HuH-7.5 (cell line): ENCODE measurements around the gene SF3A1.

Source experiments
- DNase-seq: peaks from one replicate; pipeline ENCODE4 v3.0.0; 2011; ENCODE audit warnings: low spot score

SF3A1 gene

GRCh38 chr22:30385942-30386341 lies 29.2 kb upstream of the SF3A1 start:
- no peak for DNase-seq

- DNase-seq: no peak
Measured at GRCh38 chr22:30383061-30383460, 26.4 kb upstream of the SF3A1 start.

GRCh38 chr22:30382340-30382739 lies 25.6 kb upstream of the SF3A1 start:
- no peak for DNase-seq

GRCh38 chr22:30381264-30381663 lies 24.6 kb upstream of the SF3A1 start:
- DNase-seq: no peak

- no peak for DNase-seq
Measured at GRCh38 chr22:30380011-30380410, 23.3 kb upstream of the SF3A1 start.

GRCh38 chr22:30375312-30375849 lies 18.7 kb upstream of the SF3A1 start:
- no peak for DNase-seq

GRCh38 chr22:30373331-30374325 lies 16.9 kb upstream of the SF3A1 start:
- no peak for DNase-seq

GRCh38 chr22:30372915-30373314 lies 16.2 kb upstream of the SF3A1 start:
- no peak for DNase-seq

- DNase-seq: no peak
Measured at GRCh38 chr22:30371981-30372380, 15.3 kb upstream of the SF3A1 start.

GRCh38 chr22:30371321-30371720 lies 14.6 kb upstream of the SF3A1 start:
- DNase-seq: no peak

GRCh38 chr22:30370641-30371230 lies 14.0 kb upstream of the SF3A1 start:
- DNase-seq: no peak

GRCh38 chr22:30368420-30368819 lies 11.7 kb upstream of the SF3A1 start:
- DNase-seq: no peak

- DNase-seq: no peak
Measured at GRCh38 chr22:30365891-30366290, 9.2 kb upstream of the SF3A1 start.

GRCh38 chr22:30362651-30363281 lies 6.1 kb upstream of the SF3A1 start:
- DNase-seq: no peak

GRCh38 chr22:30361916-30362650 lies 5.4 kb upstream of the SF3A1 start:
- no peak for DNase-seq

- DNase-seq: no peak
Measured at GRCh38 chr22:30358541-30358940, 1.8 kb upstream of the SF3A1 start.

- DNase-seq: no peak
Measured at GRCh38 chr22:30357650-30358215, 1.0 kb upstream of the SF3A1 start.

GRCh38 chr22:30357236-30357570 lies 509 bp upstream of the SF3A1 start:
- no peak for DNase-seq

- no peak for DNase-seq
Measured at GRCh38 chr22:30354644-30355043, 2.0 kb downstream of the SF3A1 start.

- no peak for DNase-seq
Measured at GRCh38 chr22:30351226-30351625, 5.5 kb downstream of the SF3A1 start.

GRCh38 chr22:30348809-30349208 lies 7.9 kb downstream of the SF3A1 start:
- no peak for DNase-seq

GRCh38 chr22:30348404-30348803 lies 8.3 kb downstream of the SF3A1 start:
- DNase-seq: no peak
